Chondrocyte (in vitro differentiated cells): Measurements from ENCODE around the gene ZNF423. TPM values are rescaled to one million over a fixed set of nuclear protein-coding genes. Genes with fewer than 3 reads are reported as not detected.

Source experiments
- DNase-seq: peaks from one replicate; pipeline ENCODE4 v3.0.0; 2021; ENCODE audit warnings: mixed read lengths, low spot score
- H3K27ac Mint-ChIP-seq: one replicate; pipeline ENCODE4 v1.8.0; 2021; ENCODE audit warnings: mild to moderate bottlenecking, moderate library complexity, mixed read lengths; ENCODE audit not compliant: unreplicated experiment
- H3K27me3 Mint-ChIP-seq: 2 replicates; pipeline ENCODE4 v1.8.0; 2021; ENCODE audit warnings: low read depth, mixed read lengths
- H3K36me3 Mint-ChIP-seq: 2 replicates; pipeline ENCODE4 v1.8.0; 2021; ENCODE audit warnings: low read depth, mixed read lengths
- H3K4me1 Mint-ChIP-seq: 2 replicates; pipeline ENCODE4 v1.8.0; 2021; ENCODE audit warnings: low read depth, mild to moderate bottlenecking, mixed read lengths
- H3K4me3 Mint-ChIP-seq: one replicate; pipeline ENCODE4 v1.8.0; 2021; ENCODE audit warnings: mild to moderate bottlenecking, moderate library complexity, mixed read lengths; ENCODE audit not compliant: unreplicated experiment
- H3K9me3 Mint-ChIP-seq: 2 replicates; pipeline ENCODE4 v1.8.0; 2021; ENCODE audit warnings: low read depth, mixed read lengths
- CTCF ChIP-seq: fragments of 200-600 bp; sonication (generic); IDR thresholded peaks from 2 replicates; pipeline ENCODE4 v1.5.0; 2021; ENCODE audit warnings: antibody characterized with exemption, mild to moderate bottlenecking, moderate library complexity
- total RNA-seq: library from RNA; stranded (reverse); gene quantifications from 3 replicates; pipeline ENCODE4 v1.2.1, GENCODE V29; 2021

The ZNF423 gene
- total RNA-seq, 1 donor from 2014 or later, result 4.7 TPM

GRCh38 chr16:49899991-49900695 is 44.2 kb upstream of the ZNF423 start:
- peaks cover 16% of the 10 kb centered on the region for H3K27me3 Mint-ChIP-seq
- H3K4me1 Mint-ChIP-seq, result no peaks in the 10 kb centered on the region
- no peak overlapping the region for H3K27ac Mint-ChIP-seq
- H3K9me3 Mint-ChIP-seq, result no peaks in the 10 kb centered on the region
- no peak for DNase-seq
- no peak for TF ChIP-seq CTCF
- no peaks in the 10 kb centered on the region for H3K36me3 Mint-ChIP-seq
- no peak overlapping the region for H3K4me3 Mint-ChIP-seq

GRCh38 chr16:49896447-49896964 is 40.6 kb upstream of the ZNF423 start:
- no peak overlapping the region for H3K4me3 Mint-ChIP-seq
- H3K4me1 Mint-ChIP-seq, result no peaks in the 10 kb centered on the region
- no peak for TF ChIP-seq CTCF
- no peak for DNase-seq
- no peaks in the 10 kb centered on the region for H3K36me3 Mint-ChIP-seq
- H3K9me3 Mint-ChIP-seq, result no peaks in the 10 kb centered on the region
- H3K27me3 Mint-ChIP-seq, result peaks cover 30% of the 10 kb centered on the region
- H3K27ac Mint-ChIP-seq, result no peak overlapping the region

GRCh38 chr16:49890876-49891275 is 35.0 kb upstream of the ZNF423 start:
- no peak for DNase-seq
- H3K27me3 Mint-ChIP-seq, result peaks cover 22% of the 10 kb centered on the region
- H3K27ac Mint-ChIP-seq, result no peak overlapping the region
- peak; percentile 50 for TF ChIP-seq CTCF
- no peak overlapping the region for H3K4me3 Mint-ChIP-seq
- H3K36me3 Mint-ChIP-seq, result peaks cover 3% of the 10 kb centered on the region
- no peaks in the 10 kb centered on the region for H3K4me1 Mint-ChIP-seq
- H3K9me3 Mint-ChIP-seq, result peaks cover 6% of the 10 kb centered on the region

GRCh38 chr16:49889725-49890397 is 33.9 kb upstream of the ZNF423 start:
- TF ChIP-seq CTCF, result no peak

GRCh38 chr16:49886554-49887094 is 30.7 kb upstream of the ZNF423 start:
- Mint-ChIP-seq H3K4me1 (peaks cover 9% of the 10 kb centered on the region), H3K36me3 (peaks cover 3% of the 10 kb centered on the region), H3K9me3 (peaks cover 6% of the 10 kb centered on the region), H3K27ac (no peak overlapping the region), H3K4me3 (no peak overlapping the region), H3K27me3 (peaks cover 6% of the 10 kb centered on the region)
- no peak for TF ChIP-seq CTCF
- no peak for DNase-seq

More at GRCh38 chr16:49889725-49890397, 33.9 kb upstream of the ZNF423 start:
- DNase-seq, result no peak
- peaks cover 20% of the 10 kb centered on the region for H3K27me3 Mint-ChIP-seq
- H3K36me3 Mint-ChIP-seq, result peaks cover 3% of the 10 kb centered on the region
- peak overlapping the region; percentile 29 for H3K27ac Mint-ChIP-seq
- H3K4me3 Mint-ChIP-seq, result no peak overlapping the region
- H3K4me1 Mint-ChIP-seq, result no peaks in the 10 kb centered on the region
- H3K9me3 Mint-ChIP-seq, result peaks cover 6% of the 10 kb centered on the region
